Retina (tissue), 1 donor: ENCODE measurements around the gene FHOD3.
A peak's percentile ranks its signal among the peaks of the same experiment; 100 is the strongest.

Source experiments
- DNase-seq: peaks from one replicate; pipeline ENCODE4 v3.0.0-alpha.2; 2016

Gene FHOD3

GRCh38 chr18:36297417-36298125 is at the start of gene FHOD3:
FHOD3 (plus strand) TSS chr18:36297713; CDS start chr18:36297836, 123 bp downstream.
- peak; percentile 83 for DNase-seq

DNA sequence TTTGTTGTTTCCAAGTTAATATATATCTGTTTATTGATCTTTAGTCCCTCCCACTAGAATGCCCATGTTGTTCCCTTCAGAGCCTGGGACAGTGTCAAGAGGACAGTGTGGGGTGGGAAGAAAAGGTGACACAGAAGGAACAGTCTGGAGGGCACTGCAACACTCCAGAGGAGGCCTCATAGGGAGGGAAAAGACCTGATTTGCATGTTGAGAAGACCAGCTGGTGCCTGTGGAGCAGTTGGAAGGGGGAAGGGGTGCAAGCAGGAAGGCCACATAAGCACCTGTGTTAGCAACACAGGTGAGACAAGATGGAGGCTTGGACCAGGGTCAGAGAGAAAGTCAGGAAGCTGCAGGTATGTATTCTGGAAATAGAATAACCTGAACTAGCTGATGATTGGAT is 48.1 kb upstream of the FHOD3 start:
- no peak for DNase-seq

DNA sequence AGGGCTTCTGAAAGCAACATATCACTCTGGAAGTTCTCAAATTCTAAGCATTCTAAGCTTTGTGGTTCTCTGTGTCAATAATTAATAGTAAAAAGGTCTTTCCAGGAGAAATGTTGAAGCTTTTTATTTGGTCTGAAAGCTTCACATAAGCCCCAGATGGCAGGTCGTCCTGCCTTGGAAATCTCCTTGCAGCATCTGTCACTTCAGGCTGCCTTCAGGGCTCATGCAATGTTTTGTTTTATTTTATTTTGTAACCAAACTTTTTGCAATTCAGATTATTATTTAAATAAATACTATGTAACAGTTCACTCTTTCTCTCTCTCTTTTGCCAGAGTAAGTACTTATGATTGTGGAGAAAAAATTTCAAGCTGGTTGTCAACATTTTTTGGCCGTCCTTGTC is 46.7 kb upstream of the FHOD3 start:
- DNase-seq: no peak

- DNase-seq: peak; percentile 60
These were observed 42.3 kb upstream of the FHOD3 start for GRCh38 chr18:36255072-36255698.

DNA sequence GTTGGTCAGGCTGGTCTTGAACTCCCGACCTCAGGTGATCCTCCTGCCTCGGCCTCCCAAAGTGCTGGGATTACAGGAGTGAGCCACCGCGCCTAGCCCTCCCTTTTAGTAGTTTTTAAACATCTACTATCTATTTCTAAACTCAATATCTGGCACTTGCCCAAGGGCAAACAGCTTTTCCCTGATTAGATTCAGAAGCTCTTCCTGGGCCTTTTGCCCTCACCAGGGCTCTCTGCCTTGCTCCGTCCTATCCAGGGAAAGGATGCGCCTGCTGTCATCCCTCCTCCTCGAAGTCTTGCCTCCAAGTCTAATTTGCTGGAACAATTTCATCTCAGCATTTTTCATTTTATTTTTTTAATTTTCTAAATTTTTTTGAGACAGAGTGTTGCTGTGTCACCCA is 41.4 kb upstream of the FHOD3 start:
- no peak for DNase-seq

DNA sequence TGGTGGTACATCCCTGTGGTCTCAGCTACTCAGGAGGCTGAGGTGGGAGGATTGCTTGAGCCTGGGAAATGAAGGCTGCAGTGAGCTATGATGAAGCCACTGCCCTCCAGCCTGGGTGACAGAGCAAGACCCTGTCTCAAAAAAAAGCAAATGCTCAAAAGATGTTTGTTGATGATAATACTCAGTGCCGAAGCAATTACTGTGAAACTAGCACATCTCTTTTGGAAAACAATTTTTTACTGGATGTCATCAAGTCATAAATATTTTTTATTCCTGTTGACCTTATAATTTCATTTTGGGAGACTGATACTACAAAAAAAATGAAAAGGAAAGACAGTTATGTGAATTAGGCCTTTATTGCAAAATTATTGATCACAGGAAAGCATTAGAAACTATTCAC is 34.5 kb upstream of the FHOD3 start:
- no peak for DNase-seq

DNA sequence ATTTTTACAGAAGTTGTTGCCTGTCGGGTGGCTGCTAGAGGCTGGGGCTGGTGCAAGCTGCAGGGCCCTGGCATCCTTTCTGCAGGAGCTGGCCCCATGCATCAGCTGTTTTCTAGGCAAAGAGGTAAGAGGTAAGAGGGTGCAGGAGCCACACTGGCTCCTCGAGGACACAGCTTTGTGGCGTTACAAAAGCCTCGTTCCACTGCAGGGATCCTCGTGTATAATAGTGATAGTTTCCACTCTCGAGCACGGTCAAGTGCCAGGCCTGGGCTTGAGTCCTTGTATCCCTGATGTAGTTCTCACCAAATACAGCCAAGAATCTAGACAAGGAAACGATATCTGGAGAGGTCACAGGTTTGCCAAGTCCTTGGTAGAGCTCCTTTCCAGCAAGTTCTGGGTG is 33.2 kb upstream of the FHOD3 start:
- DNase-seq: no peak

- no peak for DNase-seq
These were observed 32.5 kb upstream of the FHOD3 start for GRCh38 chr18:36265015-36265414.

GRCh38 chr18:36269157-36269556 is 28.4 kb upstream of the FHOD3 start:
- DNase-seq: no peak

DNA sequence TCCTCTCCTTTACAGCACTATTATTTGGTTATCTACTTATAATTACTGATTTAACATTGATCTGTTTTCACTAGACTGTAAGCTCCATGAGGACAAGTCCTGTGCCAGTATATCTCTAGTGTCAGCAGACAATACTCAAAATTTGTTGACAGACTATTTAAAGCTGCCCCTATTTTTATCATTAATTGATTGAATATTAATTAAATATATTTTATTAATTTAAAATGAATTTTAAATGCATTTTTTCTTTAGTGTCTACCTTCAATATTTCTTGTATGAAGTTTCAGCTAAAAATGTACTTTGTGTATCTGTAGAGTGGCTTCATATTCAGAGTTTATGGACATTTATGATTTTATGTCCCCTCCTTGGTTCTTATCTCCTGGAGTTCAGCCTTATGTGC is 26.4 kb upstream of the FHOD3 start:
- DNase-seq: no peak

GRCh38 chr18:36273347-36273746 is 24.2 kb upstream of the FHOD3 start:
- no peak for DNase-seq

GRCh38 chr18:36274083-36274715 is 23.3 kb upstream of the FHOD3 start:
- no peak for DNase-seq

DNA sequence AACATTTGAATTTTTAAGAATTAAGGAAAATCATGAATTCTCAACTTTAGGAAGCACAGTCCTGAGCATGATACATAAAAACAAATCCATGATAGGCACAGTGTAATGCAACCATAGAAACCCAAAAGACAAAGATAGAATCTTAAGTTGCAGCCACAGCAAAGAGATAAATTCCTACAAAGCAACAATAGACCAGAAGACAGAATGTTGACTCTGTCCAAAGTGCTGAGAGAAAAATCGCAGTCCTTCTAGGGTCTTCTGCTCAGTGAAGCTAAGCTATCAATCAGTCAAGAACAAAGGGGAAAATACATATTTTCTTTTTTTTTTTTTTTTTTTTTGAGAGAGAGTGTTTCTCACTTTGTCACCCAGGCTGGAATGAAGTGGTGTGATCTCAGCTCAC is 22.0 kb upstream of the FHOD3 start:
- no peak for DNase-seq

DNA sequence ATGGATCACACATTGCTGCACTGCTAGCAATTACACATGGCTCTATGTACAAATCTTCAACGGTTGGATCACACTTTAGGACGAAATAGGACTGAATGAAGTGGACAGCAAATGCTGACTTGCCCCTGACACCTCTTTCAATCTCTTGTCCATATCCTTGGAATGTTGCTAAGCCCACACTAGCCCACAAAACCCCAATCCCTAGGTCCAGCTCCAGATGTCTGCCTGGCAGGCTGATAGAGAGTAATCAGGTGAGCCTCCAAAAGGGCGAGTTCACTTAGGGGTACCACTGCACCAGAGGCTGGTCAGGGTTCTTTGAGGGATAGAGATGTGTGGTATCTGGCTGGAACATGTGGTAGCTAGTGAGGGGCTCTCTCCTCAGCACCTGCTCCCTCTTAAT is 18.5 kb upstream of the FHOD3 start:
- no peak for DNase-seq

GRCh38 chr18:36281936-36282335 is 15.6 kb upstream of the FHOD3 start:
- DNase-seq: no peak

DNA sequence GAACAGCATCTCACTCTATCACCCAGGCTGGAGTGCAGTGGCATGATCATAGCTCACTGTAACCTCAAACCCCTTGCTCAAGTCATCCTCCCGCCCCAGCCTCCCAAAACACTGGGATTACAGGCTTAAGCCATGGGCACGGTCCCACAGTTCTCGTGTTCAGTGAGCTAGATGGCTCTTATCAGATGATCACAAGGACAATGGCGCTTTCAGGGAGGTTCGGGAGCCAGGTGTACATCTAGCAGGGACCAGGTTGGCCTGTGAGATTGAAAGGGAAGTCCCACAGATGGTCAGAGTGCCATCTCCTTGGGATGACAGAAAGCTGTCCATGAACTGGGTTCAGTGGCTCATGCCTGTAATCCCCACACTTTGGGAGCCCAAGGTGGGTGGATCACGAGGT is 14.1 kb upstream of the FHOD3 start:
- no peak for DNase-seq

DNA sequence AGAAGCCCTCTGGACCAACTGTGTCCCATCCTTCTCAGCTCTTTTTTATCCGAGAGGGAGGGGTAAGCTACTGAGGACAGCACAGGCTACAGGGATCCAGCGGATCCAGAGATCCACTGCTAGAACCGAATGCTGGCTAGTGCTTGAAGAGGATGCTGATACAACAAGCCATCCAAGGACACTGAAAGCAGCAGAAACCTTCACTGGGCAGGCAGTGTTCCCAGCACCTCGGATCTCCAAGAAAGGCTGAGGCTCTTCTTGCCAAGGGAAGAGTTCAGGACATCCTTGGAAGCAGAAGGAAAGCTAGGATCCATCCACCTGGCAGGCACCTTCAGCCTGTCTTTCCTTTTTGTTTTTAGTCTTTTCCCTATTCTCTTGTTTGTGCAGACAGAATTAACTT is 13.2 kb upstream of the FHOD3 start:
- DNase-seq: no peak

DNA sequence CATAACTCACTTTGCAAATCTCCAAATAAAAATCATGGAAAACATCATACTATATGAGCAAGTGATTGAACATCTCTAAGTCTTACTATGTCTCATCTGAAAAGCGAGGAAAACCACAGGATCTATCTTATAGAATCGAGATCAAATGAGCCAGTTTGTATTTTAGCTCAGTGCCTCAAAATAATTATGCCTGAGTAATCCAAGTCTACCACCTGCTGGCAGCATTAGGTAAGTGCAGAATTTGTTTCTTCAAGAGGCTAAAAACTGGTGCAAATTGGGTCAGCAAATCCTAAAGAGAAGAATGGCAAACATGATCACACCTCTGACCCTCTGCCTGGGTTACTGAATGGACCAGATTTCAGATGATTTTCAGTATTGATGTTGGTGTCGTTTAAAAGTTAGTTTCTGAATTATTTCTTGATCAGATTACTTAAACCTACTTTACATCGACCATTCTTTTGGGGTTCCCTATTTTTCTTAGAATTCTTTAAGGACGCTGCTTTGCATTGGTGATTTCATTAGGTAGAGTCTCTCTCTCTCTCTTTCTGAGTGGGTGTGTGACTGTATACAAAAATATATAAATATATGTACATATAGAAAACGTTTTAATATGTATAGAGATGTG is 12.7 kb upstream of the FHOD3 start:
- peak; percentile 54 for DNase-seq

- no peak for DNase-seq
These were observed 9.9 kb upstream of the FHOD3 start for GRCh38 chr18:36287653-36288052.

DNA sequence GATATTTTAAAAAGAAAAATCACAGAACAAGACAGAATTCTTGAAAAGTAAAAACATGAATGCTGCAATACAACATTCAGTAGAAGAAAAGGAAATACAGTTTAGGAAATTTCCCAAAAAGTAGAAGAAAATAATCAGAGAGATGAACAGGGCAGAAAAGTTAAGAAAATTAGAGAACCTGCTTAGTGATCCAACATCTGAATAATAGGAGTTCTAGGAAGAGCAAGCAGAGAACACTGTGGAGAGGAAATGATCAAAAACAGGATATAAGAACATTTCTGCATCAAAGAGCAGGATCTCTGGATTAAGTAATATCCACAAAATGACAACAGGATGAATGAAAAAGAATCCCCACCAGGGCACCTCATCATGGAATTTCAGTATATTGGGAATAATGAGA is 8.8 kb upstream of the FHOD3 start:
- DNase-seq: no peak

DNA sequence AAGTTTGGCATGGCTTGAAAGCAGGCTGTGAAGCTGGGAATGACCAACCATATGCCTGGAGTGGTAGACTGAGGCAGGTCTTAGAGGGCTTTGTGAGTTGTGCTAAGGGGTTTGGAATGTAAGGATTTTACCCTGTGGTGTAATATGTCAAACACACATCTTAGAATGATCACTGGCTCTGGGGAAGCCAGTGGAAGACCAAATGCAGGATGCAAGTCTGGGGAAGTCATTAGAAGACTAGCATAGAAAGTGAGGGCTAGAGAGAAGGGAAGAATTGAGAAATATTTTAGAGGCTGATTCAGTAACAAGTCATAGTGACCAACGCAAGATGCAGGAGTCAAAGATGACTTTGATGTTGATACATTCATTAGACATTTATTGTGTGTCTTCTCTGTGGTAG is 3.5 kb upstream of the FHOD3 start:
- no peak for DNase-seq

DNA sequence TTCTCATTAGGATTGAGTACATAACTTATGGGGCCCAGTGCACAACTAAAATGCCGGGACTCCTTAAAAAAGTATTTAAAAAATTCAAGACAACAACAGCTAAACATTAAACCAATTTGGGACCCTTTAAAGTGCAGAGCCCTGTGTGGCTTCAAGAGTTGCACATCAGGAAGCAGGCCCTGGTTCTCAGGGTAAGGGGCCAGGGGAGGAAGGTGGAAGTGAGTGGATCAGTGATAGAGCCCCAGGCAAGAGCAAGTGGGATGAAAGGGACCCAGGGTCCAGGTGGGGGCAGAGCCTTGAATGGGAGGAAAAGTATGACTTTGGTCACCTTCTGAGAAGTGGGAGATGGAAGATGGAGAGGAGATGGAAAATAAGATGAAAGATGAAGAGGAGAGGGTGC is 2.3 kb upstream of the FHOD3 start:
- DNase-seq: no peak

DNA sequence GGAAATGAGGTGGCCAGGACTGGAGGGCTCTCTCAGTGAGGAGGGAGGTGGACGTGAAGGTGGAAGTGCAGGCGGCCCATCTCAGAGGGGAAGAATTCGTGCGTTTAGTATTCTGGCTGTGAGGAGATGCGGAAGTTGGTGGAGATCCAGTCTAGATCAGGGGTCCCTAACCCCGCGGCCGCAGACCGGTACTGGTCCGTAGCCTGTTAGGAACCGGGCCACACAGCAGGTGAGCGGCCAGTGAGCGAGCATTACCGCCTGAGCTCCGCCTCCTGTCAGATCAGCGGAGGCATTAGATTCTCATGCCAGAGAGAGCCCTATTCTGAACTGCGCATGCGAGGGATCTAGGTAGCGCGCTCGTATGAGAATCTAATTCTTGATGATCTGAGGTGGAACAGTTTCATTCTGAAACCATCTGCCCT is 1.6 kb upstream of the FHOD3 start:
- no peak for DNase-seq
